Muscle layer of duodenum (tissue), 2 donors: ENCODE results near the gene CNTNAP2.

ENCODE experiments used
- H3K27ac ChIP-seq: one replicate; pipeline ENCODE4 v1.7.0; 2013; ENCODE audit warnings: mild to moderate bottlenecking, low read length
- H3K27me3 ChIP-seq: one replicate; pipeline ENCODE4 v1.7.0; 2013; ENCODE audit warnings: low read depth, mild to moderate bottlenecking, control low read depth, low read length
- H3K36me3 ChIP-seq, 2 donors: one replicate each; pipeline ENCODE4 v1.7.0; 2013; ENCODE audit warnings: low read length in 2 of 2, control low read depth in 1 of 2, mild to moderate bottlenecking in 1 of 2; ENCODE audit not compliant: insufficient read depth in 2 of 2, control insufficient read depth in 1 of 2
- H3K4me1 ChIP-seq, 2 donors: one replicate each; pipeline ENCODE4 v1.7.0; 2013; ENCODE audit warnings: low read length in 2 of 2, mild to moderate bottlenecking in 2 of 2, control low read depth in 1 of 2, moderate library complexity in 1 of 2; ENCODE audit not compliant: insufficient read depth in 2 of 2, control insufficient read depth in 1 of 2
- H3K4me3 ChIP-seq, 2 donors: one replicate each; pipeline ENCODE4 v1.7.0; 2013; ENCODE audit warnings: low read length in 2 of 2, low read depth in 1 of 2, mild to moderate bottlenecking in 1 of 2
- H3K9me3 ChIP-seq, 2 donors: one replicate each; pipeline ENCODE4 v1.7.0; 2013; ENCODE audit warnings: low read length in 2 of 2, control low read depth in 1 of 2, mild to moderate bottlenecking in 1 of 2; ENCODE audit not compliant: control insufficient read depth in 1 of 2
- donor health status: healthy.

Gene CNTNAP2

GRCh38 chr7:147188467-147188866, 1071.9 kb downstream of the CNTNAP2 start:
- H3K27me3 ChIP-seq: no peaks in the 10 kb centered on the region
- H3K36me3 ChIP-seq: no peaks in the 10 kb centered on the region
- no peak overlapping the region for H3K4me3 ChIP-seq
- H3K4me1 ChIP-seq: no peaks in the 10 kb centered on the region
- no peaks in the 10 kb centered on the region for H3K9me3 ChIP-seq
- no peak overlapping the region for H3K27ac ChIP-seq

- H3K27me3 ChIP-seq: no peaks in the 10 kb centered on the region
- no peaks in the 10 kb centered on the region for H3K4me1 ChIP-seq
- no peaks in the 10 kb centered on the region for H3K9me3 ChIP-seq
- H3K4me3 ChIP-seq: no peak overlapping the region
- no peaks in the 10 kb centered on the region for H3K36me3 ChIP-seq
- no peak overlapping the region for H3K27ac ChIP-seq
Observed at GRCh38 chr7:147193476-147193875, 1076.9 kb downstream of the CNTNAP2 start.

- no peaks in the 10 kb centered on the region for H3K27me3 ChIP-seq
- no peak overlapping the region for H3K27ac ChIP-seq
Observed at GRCh38 chr7:147196481-147196880, 1079.9 kb downstream of the CNTNAP2 start.

GRCh38 chr7:147197006-147197405, 1080.4 kb downstream of the CNTNAP2 start:
- no peak overlapping the region for H3K27ac ChIP-seq
- H3K36me3 ChIP-seq: no peaks in the 10 kb centered on the region
- H3K27me3 ChIP-seq: no peaks in the 10 kb centered on the region
- H3K9me3 ChIP-seq: no peaks in the 10 kb centered on the region
- H3K4me1 ChIP-seq: no peaks in the 10 kb centered on the region
- no peak overlapping the region for H3K4me3 ChIP-seq

More at GRCh38 chr7:147196481-147196880, 1079.9 kb downstream of the CNTNAP2 start:
- H3K9me3 ChIP-seq: no peaks in the 10 kb centered on the region
- H3K4me3 ChIP-seq: no peak overlapping the region
- H3K4me1 ChIP-seq: no peaks in the 10 kb centered on the region
- no peaks in the 10 kb centered on the region for H3K36me3 ChIP-seq

GRCh38 chr7:147199868-147200267, 1083.3 kb downstream of the CNTNAP2 start:
- Histone ChIP-seq H3K4me3 (no peak overlapping the region), H3K9me3 (no peaks in the 10 kb centered on the region), H3K27me3 (no peaks in the 10 kb centered on the region), H3K4me1 (no peaks in the 10 kb centered on the region), H3K27ac (no peak overlapping the region), H3K36me3 (no peaks in the 10 kb centered on the region)

GRCh38 chr7:147207988-147208387, 1091.4 kb downstream of the CNTNAP2 start:
- no peak overlapping the region for H3K4me3 ChIP-seq
- H3K27ac ChIP-seq: no peak overlapping the region

GRCh38 chr7:147231275-147231674, 1114.7 kb downstream of the CNTNAP2 start:
- H3K27me3 ChIP-seq: no peaks in the 10 kb centered on the region
- H3K9me3 ChIP-seq: no peaks in the 10 kb centered on the region
- H3K27ac ChIP-seq: no peak overlapping the region
- H3K36me3 ChIP-seq: no peaks in the 10 kb centered on the region
- no peak overlapping the region for H3K4me3 ChIP-seq
- H3K4me1 ChIP-seq: no peaks in the 10 kb centered on the region

More at GRCh38 chr7:147207988-147208387, 1091.4 kb downstream of the CNTNAP2 start:
- Histone ChIP-seq H3K36me3 (no peaks in the 10 kb centered on the region), H3K27me3 (no peaks in the 10 kb centered on the region), H3K9me3 (no peaks in the 10 kb centered on the region), H3K4me1 (no peaks in the 10 kb centered on the region)

GRCh38 chr7:147235645-147236382, 1119.2 kb downstream of the CNTNAP2 start:
- H3K27ac ChIP-seq: no peak overlapping the region
- no peaks in the 10 kb centered on the region for H3K4me1 ChIP-seq
- H3K9me3 ChIP-seq: no peaks in the 10 kb centered on the region
- no peaks in the 10 kb centered on the region for H3K27me3 ChIP-seq
- H3K36me3 ChIP-seq: no peaks in the 10 kb centered on the region
- H3K4me3 ChIP-seq: no peak overlapping the region

- Histone ChIP-seq H3K4me3 (no peak overlapping the region), H3K36me3 (no peaks in the 10 kb centered on the region), H3K9me3 (no peaks in the 10 kb centered on the region), H3K4me1 (no peaks in the 10 kb centered on the region), H3K27me3 (no peaks in the 10 kb centered on the region), H3K27ac (no peak overlapping the region)
Observed at GRCh38 chr7:147240468-147240867, 1123.9 kb downstream of the CNTNAP2 start.

- H3K27me3 ChIP-seq: no peaks in the 10 kb centered on the region
- H3K9me3 ChIP-seq: no peaks in the 10 kb centered on the region
- H3K27ac ChIP-seq: no peak overlapping the region
- H3K4me3 ChIP-seq: no peak overlapping the region
- no peaks in the 10 kb centered on the region for H3K36me3 ChIP-seq
- H3K4me1 ChIP-seq: no peaks in the 10 kb centered on the region
Observed at GRCh38 chr7:147245274-147245673, 1128.7 kb downstream of the CNTNAP2 start.

GRCh38 chr7:147249956-147250355, 1133.4 kb downstream of the CNTNAP2 start:
- no peak overlapping the region for H3K27ac ChIP-seq
- H3K9me3 ChIP-seq: no peaks in the 10 kb centered on the region
- H3K4me3 ChIP-seq: no peak overlapping the region
- H3K4me1 ChIP-seq: no peaks in the 10 kb centered on the region
- H3K36me3 ChIP-seq: no peaks in the 10 kb centered on the region
- no peaks in the 10 kb centered on the region for H3K27me3 ChIP-seq

- Histone ChIP-seq H3K27ac (no peak overlapping the region), H3K4me3 (no peak overlapping the region), H3K9me3 (no peaks in the 10 kb centered on the region), H3K27me3 (no peaks in the 10 kb centered on the region), H3K4me1 (no peaks in the 10 kb centered on the region), H3K36me3 (no peaks in the 10 kb centered on the region)
Observed at GRCh38 chr7:147251751-147252325, 1135.2 kb downstream of the CNTNAP2 start.
